Stimulated activated CD8-positive, alpha-beta memory T cell treated with anti-CD3 and anti-CD28 coated beads, Interleukin-7, amount 100 ng/mL, for 48 hours (primary cell): ENCODE results near the gene PCED1B.

ENCODE experiments used
- DNase-seq, 2 donors: peaks; one replicate each; pipeline ENCODE4 v3.0.0-alpha.2; 2020; ENCODE audit warnings: low read depth in 1 of 2; ENCODE audit errors: extremely low read depth in 1 of 2

PCED1B gene

DNA sequence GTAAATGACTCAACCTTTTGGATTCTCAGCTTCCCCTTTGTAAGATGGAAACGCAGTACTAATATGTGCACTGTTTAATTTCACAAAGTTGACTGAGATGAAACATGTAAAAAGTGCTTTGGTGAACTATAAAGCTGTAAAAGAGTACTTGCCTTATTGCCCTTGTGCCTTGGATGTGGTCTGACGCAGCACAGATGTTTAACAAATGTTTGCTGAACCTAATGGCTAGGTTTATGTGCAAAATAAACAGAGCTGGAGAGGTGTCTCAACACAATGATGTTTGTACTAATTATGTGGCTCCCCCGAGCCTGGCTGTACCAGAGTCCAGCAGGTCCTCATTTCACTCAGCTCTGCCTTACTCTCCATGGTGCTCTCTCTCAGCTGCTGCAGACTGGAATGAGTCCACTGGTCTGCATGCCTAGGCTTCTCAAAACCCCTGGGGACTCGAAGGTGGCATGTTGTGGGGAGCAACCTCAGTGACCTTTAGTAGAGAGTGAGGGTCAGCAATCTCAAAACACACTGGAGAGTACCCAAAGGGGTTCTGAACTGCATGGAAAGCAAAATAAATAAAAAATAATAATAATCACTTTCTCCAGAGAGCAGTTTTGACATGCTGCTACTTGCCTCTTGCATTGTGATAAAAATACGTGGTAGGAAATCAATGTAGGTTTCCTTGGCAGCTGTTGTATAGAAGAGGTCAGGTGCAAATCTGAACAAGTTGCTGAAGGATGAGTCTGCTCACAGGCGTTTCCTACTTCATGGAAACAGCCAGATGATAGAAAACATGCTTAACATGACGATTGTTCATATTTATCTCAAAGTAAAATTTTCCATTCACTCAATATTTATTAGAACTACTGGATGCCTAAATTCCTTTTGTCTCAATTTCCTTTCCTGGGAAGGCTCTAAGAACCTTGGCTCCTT, 8.9 kb downstream of the PCED1B start:
- no peak for DNase-seq

DNA sequence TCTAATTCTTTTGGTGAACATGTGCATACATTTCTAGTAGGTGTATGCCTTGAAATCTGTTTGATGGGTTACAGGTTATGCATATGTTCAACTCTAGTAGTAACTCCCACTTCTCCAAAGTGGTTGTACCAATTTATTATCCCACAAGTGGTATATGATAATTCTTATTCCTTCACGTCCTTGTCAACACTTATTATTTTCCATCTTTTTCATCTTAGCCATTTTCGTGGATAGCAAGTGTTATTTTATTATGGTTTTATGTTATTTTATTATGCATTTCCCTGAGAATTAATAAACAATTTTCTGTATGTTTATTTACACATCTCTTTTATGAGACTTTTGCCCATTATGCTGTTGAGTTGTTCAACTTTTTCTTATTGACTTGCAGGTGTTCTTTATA, 11.6 kb downstream of the PCED1B start:
- no peak for DNase-seq

DNA sequence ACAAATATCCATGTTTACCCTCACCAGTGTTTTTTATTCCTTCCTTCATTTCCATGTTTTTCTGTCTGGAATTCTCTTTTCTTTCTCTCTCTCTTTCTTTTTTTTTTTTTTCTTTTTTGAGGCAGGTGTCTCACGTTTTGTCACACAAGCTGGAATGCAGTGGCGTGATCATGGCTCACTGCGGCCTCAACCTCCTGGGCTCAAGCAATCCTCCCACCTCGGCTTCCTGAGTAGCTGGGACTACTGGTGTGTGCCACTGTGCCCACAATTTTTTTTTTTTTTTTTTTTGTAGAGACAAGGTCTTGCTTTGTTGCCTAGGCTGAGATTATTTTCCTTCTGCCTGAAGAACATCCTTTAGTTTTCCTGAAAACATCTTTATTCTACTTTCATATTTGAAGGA, 15.4 kb downstream of the PCED1B start:
- DNase-seq: no peak

DNA sequence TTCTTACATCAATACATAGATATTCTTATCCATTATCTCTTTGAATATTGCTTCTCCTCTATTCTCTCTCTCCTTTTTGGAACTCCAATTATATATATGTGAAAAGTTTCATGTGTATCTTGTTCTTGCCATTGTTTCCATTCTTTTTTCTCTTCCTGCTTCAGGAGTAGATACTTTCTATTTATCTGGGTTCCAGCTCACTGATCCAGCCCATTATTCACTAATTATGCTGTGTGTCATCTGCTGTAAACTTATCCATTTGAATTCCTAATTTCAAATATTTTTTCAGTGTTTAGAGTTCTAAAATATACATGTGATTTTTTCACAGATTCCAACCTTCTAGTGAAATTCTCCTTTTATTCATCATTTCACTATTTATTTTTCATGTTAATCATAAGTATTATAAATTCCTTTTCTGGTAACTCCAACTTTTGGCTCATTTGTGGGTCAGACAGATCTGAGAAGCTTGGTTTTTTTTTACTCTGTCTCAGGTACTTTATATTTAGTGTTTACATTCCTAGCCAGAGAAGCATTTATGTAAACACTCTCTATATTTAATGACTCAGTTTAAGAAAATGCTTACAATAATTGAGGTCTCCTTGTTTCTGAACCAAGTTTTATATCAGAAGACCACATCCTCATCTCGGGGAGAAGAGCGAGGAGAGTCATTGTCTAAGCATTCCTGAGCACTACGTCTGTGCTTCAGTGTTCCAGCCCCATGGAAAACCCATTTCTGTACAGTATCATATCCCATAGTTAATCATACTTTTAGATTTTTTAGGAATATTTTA, 16.2 kb downstream of the PCED1B start:
- DNase-seq: no peak

DNA sequence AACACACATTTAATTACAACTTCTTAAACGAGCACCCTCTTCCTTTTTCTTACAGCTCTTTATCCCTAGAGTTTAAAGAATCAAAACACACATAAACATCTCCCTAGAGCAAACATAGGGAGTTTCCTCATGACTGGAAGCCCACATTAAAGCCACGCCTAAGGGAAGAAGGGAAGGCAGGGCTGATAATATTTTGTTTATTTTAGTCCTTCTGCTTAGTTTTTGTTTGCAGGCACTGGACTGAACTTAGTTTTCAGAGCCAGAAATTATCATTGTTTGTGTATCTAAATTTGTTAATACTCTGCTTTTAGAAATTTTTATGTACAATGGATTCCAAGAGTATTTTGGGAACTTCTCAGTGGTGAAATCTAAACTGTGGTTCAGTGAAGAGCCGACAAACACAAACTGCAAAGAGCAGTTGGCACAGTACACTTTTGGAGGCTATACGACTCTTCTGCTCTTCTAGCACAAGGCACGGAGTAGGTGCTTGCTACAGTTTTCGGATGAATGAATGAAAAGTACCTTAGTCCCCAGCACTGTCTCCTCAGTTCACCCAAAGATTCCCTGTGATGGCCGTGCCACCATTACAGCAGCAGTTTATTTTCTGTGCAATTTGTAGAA, 18.0 kb downstream of the PCED1B start:
- DNase-seq: no peak

DNA sequence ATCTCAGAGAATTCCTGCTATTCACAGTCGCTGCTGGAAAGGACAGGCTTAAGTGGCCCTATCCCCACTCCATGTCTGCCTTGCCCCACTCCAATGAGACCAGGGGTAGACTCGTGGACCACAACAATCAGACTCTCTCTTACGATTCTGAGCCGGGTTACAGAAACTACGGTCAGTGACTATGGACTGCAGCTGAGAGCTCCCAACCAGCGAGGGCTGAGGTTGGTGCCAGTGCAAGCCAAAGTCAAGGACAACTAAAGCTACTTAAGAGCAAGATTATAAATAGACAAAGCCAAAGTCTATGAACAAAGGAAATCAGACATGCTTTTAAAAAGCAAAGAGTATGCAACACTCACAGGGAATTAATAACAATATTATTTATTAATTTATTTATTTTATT, 18.7 kb downstream of the PCED1B start:
- no peak for DNase-seq

DNA sequence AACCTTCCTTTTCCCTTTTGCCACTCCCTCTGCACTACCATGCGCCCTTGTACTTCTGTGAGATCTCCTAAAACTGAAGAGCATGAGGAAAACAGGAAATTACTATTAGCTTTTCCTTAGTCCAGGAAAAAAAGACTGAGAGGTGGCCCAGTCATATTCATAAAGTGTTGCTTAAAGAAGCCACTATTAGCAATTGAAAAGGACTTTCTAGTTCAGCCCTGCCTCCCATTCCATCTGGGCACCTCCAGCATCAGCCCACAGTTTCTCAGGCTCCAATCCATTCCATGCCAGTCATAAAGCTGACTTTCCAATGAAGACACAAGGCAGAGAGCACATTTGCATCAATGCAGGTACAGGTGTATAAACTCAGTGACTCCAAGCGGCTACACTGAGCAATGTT, 20.2 kb downstream of the PCED1B start:
- no peak for DNase-seq

DNA sequence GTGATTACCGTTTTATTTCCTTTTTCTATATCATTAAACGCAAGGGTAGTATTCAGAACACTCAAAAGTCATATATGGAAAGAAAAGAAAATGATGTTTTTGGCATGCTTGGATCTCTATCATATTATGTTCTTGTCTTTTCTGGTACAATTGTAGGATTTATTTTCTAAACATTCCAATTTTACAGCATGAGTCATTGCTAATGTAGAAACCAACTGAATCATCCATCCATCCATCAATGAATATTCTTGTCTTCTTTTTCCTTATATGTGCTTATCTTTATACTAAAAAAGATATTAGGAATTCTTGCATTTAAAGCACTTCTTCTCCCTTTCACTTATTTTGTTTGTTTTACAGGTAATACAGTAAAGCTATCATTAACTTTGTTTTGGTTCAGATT, 20.7 kb downstream of the PCED1B start:
- DNase-seq: no peak

DNA sequence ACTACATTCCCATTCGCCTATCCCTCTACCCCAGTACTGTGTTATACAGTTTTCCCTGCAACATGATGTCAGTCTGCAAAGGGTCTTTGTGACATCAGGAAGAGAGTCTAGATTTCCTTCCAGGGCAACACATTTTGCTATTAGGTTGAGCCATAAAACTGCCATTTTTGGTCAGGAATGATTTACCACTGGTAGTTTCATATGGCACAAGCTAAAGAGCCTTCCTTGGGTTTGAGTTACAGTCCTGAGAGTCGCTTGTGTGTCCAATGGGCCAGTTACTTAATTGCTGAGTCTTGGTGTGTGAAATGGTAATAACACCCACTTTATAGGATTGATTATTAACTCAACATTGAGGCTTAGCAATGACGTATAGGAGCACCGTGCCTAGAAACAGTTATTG, 23.0 kb downstream of the PCED1B start:
- DNase-seq: no peak

DNA sequence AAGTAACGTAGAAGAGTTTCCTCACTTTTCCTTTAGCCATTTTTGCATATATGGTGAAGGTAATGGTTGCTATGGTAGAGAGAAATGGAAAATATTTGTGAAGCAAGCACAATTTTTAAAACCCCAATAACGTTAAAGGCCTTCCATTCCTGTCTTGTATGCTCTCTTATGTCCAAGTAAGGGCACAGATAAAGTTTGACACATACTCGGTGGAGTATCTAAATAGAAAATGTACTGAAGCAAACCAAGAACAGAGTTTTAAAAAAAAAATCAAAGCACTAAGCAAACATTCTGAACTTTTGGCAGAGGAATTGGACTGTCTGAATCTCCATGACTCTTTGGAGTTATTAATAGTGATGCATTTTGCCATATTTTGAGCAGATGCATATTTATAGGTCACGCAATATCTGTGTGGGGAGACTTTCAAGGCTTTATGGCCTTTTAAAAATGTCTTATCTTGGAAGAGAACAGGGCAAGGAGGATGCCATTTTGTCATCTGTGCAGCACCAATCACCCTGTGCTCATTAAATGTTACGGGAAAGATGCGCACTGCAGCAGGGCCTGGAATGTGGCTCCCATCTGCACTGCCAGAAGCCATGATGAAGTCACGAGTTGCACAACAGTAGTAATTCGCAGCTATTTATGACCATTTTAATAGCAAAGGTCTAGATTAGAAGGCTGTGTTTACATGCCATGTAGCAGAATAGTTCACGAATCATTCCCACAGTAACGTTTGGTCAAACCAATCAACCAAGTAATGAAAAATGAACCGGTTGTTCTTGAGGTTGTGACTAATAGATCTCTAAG, 23.6 kb downstream of the PCED1B start:
- no peak for DNase-seq

DNA sequence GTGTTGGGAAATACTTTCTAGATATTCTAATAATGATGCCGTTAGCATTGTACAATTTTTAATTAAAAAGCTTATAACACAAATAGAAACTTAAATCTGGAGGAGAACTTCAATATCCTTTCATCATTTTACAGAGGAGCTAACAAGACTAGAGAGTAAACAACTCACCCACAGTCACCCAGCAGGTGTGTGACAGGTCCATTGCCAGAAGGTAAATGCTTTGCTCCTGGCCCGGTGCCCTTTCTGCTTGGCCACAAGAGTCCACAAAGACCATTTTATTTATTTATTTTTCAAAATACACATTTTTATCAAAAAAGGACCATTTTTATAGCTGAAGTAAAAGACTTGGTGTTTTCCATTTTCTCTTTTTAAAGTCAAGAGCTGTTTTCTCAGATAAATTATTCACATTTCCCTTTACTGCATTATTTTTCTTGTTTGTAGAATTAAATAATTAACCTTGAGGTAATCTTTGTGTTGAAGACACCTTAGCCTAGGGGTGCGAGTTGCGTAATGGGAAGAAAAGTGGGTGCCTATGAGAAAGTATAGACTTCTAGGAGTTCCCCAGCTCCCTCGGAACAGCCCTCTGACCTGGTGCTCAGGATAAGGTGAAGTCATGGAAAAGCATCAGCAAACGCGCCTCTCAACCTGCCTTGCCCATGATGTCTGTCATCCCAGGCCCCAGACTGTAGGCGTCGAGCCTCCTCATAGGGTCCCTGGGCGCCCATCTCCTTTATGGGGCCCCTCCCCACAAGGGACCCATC, 26.7 kb downstream of the PCED1B start:
- no peak for DNase-seq

DNA sequence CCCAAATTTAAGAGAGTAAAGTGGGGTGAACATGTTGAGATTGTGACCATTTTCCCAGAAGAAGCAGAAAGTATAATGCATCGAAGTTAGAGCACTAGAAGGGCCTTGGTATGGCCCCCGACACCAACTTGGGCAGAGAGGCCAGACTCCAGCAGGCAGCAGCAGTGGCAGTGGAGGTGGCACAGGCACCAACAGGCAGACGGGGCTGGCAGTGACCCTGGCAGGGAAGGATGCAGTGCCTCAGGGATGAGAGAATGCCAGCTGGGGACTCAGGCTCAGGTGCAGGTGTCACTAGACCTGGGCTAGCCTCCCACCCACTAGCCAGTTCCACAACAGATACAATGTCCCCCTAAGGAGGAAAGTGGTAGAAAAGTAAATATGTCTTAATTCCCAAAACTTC, 28.0 kb downstream of the PCED1B start:
- no peak for DNase-seq

DNA sequence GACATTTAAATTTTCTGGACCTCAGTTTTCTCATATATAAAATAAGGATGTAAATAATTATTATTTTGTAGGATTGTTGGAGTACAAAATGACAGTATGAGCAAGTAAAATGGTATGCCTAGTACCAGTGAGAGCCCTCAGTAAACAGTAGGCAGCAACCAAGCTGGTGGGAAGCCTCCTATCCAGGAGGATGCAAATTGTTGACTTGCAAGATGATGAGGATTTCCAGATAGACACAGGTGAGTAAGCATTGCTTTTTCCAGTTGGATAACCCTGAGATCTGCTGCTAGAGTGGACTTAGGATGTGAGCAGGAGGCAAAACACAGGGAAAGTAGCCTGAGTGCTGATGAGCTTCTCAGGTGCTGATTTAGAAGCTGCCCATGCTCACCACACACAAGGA, 28.5 kb downstream of the PCED1B start:
- no peak for DNase-seq

DNA sequence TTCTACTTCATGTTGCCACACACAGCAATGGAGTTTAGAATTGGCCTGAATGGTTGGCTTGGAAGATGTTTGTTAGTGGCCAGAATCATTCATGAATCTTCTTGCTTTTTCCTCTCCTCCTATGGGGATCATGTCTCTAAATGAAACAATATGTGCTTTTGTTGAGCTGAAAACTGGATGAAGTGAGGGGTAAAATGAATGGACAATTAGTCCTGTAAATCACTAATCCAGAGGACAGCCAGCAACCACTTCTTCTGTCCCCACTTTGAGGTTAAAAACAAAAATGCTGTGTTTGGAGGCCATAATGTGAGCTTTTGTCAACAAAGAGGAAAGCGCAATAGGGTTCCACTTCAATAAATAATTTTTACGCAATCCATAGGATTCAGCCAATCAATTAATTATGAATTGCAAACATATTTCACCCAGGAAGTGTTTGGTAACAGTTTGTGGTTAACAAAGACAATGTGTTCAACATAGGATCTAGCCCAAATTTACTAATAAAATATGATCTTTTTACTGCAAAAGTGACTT, 30.7 kb downstream of the PCED1B start:
- no peak for DNase-seq

DNA sequence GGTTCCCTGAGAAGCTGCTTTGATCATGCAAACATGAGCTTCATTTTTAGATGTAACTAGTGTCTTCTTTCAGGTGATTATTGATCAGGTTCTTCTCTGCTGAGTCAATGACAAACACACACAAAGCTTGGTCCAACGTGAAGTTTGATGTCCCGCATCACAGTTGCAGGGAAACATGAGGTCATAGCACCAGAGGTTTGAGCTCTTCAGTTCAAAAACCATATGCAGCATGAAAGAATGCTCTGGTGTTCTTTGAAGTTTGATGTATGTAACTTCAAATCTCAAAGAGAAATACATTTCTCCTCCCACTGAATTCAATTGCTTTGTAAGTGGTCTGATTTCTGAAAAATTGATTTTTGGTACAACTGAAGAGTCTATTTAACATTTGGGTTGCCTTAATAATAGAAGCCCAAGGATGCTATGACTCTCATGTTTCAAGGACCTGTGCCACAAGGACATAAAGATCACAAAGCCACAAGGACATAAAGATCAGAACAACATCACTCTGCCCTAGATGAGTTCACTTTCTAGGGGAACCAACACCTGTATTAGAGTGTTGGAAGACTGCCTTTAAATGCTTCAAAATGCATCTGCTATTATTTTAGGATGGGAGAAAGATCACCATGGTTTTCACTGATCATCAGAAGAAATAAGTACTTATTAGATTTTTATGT, 31.4 kb downstream of the PCED1B start:
- no peak for DNase-seq

DNA sequence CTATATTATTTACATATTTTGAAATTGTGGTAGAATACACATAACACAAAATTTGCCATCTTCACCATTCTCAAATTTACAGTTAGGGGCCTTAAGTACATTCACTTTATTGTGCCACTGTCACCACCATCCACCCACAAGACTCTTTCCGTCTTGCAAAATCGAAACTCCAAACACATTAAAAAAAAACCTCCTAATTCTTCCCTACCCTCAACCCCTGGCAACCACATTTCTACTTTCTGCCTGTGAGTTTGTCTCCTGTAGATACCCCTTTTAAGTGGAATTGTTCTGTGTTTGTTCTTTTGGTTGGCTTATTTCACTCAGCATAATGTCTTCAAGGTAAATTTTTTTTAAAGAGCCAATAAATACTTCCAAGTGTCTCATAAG, 32.0 kb downstream of the PCED1B start:
- no peak for DNase-seq

DNA sequence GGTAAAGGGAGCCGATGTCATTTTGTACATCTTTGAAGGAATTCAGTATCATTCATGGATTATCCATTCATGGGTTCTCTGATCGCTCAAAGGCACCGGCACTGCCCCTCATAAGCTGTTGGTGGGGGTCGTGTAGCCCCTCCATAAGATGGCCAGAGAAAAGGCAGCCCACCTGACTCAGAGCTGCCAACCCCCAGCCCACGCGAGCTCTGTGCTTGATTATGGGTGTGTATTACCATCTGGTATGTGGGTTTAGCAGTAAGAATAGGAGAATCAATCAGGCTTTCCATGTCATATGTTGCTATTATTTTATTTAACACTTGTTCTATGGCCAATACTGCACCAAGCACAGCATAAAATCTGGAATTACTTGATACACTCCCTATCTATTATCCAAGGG, 32.4 kb downstream of the PCED1B start:
- DNase-seq: no peak

DNA sequence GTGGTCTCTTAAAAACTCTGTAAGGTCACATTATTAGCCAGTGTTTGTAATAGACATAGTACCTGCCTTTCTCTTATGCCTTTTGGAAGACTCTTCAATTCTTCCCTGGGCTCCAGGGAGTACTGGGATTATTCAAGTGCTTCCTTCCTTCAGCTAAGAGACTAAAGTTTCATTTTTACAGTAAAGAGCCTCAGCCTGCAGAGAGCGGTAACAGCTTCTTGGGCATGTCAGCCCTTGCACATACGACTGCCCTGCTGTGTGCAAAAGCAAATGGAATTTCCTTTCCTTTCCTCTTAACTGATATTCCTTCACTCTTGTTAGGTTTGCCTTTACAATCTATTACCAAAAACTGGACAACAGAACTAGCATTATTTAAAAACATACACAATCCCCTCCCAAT, 33.3 kb downstream of the PCED1B start:
- DNase-seq: no peak

DNA sequence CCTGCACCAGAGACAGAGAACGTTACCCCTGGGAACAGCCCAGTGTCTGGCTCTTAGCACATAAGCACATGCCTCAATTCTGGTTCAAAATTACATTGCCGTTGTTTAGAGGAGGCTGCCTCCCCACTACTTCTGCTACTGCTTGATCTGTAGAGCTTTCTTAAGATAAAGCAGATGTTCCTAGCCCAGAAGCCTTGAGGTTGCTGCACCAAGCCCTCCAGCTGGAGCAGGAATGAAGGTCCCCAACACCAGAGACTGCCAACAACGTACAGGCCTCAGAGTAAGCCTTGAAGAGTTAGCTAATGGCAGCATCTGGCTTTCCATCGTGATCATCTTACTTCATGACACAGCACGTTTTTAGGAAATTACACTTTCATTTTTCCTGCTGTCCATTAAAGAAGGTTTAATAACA, 35.1 kb downstream of the PCED1B start:
- DNase-seq: no peak
